ENCODE results near the gene RPTOR.

RPTOR gene

GRCh38 chr17:80772906-80773242 is 228.2 kb downstream of the RPTOR start:
- no peak overlapping the region for H3K9ac ChIP-seq

GRCh38 chr17:80773243-80773991 is 228.8 kb downstream of the RPTOR start:
- H3K27ac ChIP-seq: no peak overlapping the region
- H3K36me3 ChIP-seq: peaks cover 7 to 60% (median 34%) of the 10 kb centered on the region in 11 experiments; a peak in 21 of 22 replicates
- H3K27me3 ChIP-seq: no peaks in the 10 kb centered on the region
- H3K9me3 ChIP-seq (replicated peaks in 1 of 11): no peaks in the 10 kb centered on the region
- H3K9ac ChIP-seq: no peak overlapping the region
- H3K4me2 ChIP-seq: peak overlapping the region; percentile 19 to 90 (median 80); a peak in 19 of 22 replicates
- H4K20me1 ChIP-seq: peaks cover 12 to 93% (median 59%) of the 10 kb centered on the region in 11 experiments; a peak in 21 of 22 replicates
- H3K4me1 ChIP-seq: peaks cover 16 to 31% (median 28%) of the 10 kb centered on the region in 10 experiments
- H3K4me3 ChIP-seq: no peak overlapping the region
- no peak for TF ChIP-seq Cebpa-rat (IDR thresholded peaks at IDR 0.05)

More at GRCh38 chr17:80772906-80773242, 228.2 kb downstream of the RPTOR start:
- Histone ChIP-seq H4K20me1 (peaks cover 12 to 94% (median 61%) of the 10 kb centered on the region in 11 experiments; a peak in 21 of 22 replicates), H3K36me3 (peaks cover 5 to 59% (median 28%) of the 10 kb centered on the region in 11 experiments; a peak in 18 of 22 replicates), H3K4me1 (peaks cover 16 to 31% (median 28%) of the 10 kb centered on the region in 10 experiments), H3K27me3 (no peaks in the 10 kb centered on the region), H3K9me3 (replicated peaks in 1 of 11) (no peaks in the 10 kb centered on the region), H3K4me3 (no peak overlapping the region), H3K27ac (no peak overlapping the region), H3K4me2 (peak overlapping the region in 6 of 11 experiments; percentile 78 to 90 (median 84); a peak in 8 of 22 replicates)
- TF ChIP-seq Cebpa-rat (IDR thresholded peaks at IDR 0.05): no peak

- peaks cover 16 to 31% (median 28%) of the 10 kb centered on the region in 10 experiments for H3K4me1 ChIP-seq
- 0 out of 22 replicates have a peak overlapping the region, but pooled peaks of 2 of the 11 experiments have one; percentile 0 to 3 for H3K9ac ChIP-seq
- TF ChIP-seq Cebpa-rat (IDR thresholded peaks at IDR 0.05): peak in 2 of 11 experiments; percentile 13 to 21; a peak in 1 of 22 replicates
- H3K4me2 ChIP-seq: peak overlapping the region; percentile 19 to 90 (median 80)
- H3K9me3 ChIP-seq (replicated peaks in 1 of 11): no peaks in the 10 kb centered on the region
- H4K20me1 ChIP-seq: peaks cover 12 to 93% (median 64%) of the 10 kb centered on the region in 11 experiments; a peak in 21 of 22 replicates
- H3K36me3 ChIP-seq: peaks cover 14 to 60% (median 37%) of the 10 kb centered on the region in 11 experiments; a peak in 21 of 22 replicates
- no peaks in the 10 kb centered on the region for H3K27me3 ChIP-seq
- no peak overlapping the region for H3K4me3 ChIP-seq
- H3K27ac ChIP-seq: no peak overlapping the region
Observed at GRCh38 chr17:80774146-80774545, 229.5 kb downstream of the RPTOR start.

GRCh38 chr17:80774643-80775281 is 230.1 kb downstream of the RPTOR start:
- H3K4me1 ChIP-seq: peaks cover 20 to 34% (median 31%) of the 10 kb centered on the region in 10 experiments

GRCh38 chr17:80775863-80776262 is 231.2 kb downstream of the RPTOR start:
- Histone ChIP-seq H3K27ac (no peak overlapping the region), H3K9ac (no peak overlapping the region), H3K27me3 (no peaks in the 10 kb centered on the region), H3K4me3 (no peak overlapping the region), H3K9me3 (replicated peaks in 1 of 11) (no peaks in the 10 kb centered on the region), H3K4me2 (no peak overlapping the region), H4K20me1 (peaks cover 12 to 93% (median 70%) of the 10 kb centered on the region in 11 experiments; a peak in 21 of 22 replicates), H3K36me3 (peaks cover 12 to 51% (median 27%) of the 10 kb centered on the region in 11 experiments; a peak in 21 of 22 replicates), H3K4me1 (peaks cover 31 to 45% (median 41%) of the 10 kb centered on the region in 10 experiments)
- no peak for TF ChIP-seq Cebpa-rat (IDR thresholded peaks at IDR 0.05)

More at GRCh38 chr17:80774643-80775281, 230.1 kb downstream of the RPTOR start:
- Histone ChIP-seq H3K9me3 (replicated peaks in 1 of 11) (no peaks in the 10 kb centered on the region), H3K4me2 (peak overlapping the region; percentile 19 to 90 (median 80)), H4K20me1 (peaks cover 12 to 93% (median 67%) of the 10 kb centered on the region in 11 experiments; a peak in 21 of 22 replicates), H3K4me3 (no peak overlapping the region; a peak in 1 of 20 replicates), H3K27ac (no peak overlapping the region), H3K9ac (peak overlapping the region in 2 of 11 experiments; percentile 0 to 3; a peak in 1 of 22 replicates), H3K27me3 (no peaks in the 10 kb centered on the region), H3K36me3 (peaks cover 17 to 60% (median 37%) of the 10 kb centered on the region in 11 experiments; a peak in 21 of 22 replicates)
- TF ChIP-seq Cebpa-rat (IDR thresholded peaks at IDR 0.05): no peak

- no peak for TF ChIP-seq Cebpa-rat (IDR thresholded peaks at IDR 0.05)
- Histone ChIP-seq H3K9me3 (replicated peaks in 1 of 11) (no peaks in the 10 kb centered on the region), H3K4me3 (no peak overlapping the region), H3K4me1 (peaks cover 38 to 59% (median 52%) of the 10 kb centered on the region in 10 experiments), H3K27me3 (no peaks in the 10 kb centered on the region), H3K9ac (no peak overlapping the region), H3K4me2 (no peak overlapping the region), H3K36me3 (peaks cover 11 to 45% (median 22%) of the 10 kb centered on the region in 11 experiments; a peak in 20 of 22 replicates), H3K27ac (no peak overlapping the region), H4K20me1 (peaks cover 12 to 94% (median 74%) of the 10 kb centered on the region in 11 experiments; a peak in 21 of 22 replicates)
Observed at GRCh38 chr17:80777274-80777673, 232.6 kb downstream of the RPTOR start.

- peaks cover 11 to 40% (median 22%) of the 10 kb centered on the region in 11 experiments; a peak in 20 of 22 replicates for H3K36me3 ChIP-seq
- H3K4me2 ChIP-seq: no peak overlapping the region
- H3K27ac ChIP-seq: no peak overlapping the region
- H3K4me3 ChIP-seq: no peak overlapping the region
- H4K20me1 ChIP-seq: peaks cover 5 to 96% (median 75%) of the 10 kb centered on the region in 11 experiments; a peak in 21 of 22 replicates
- no peaks in the 10 kb centered on the region for H3K9me3 ChIP-seq (replicated peaks in 1 of 11)
- H3K9ac ChIP-seq: no peak overlapping the region
- TF ChIP-seq Cebpa-rat (IDR thresholded peaks at IDR 0.05): no peak
- peaks cover 37 to 56% (median 50%) of the 10 kb centered on the region in 10 experiments for H3K4me1 ChIP-seq
- no peaks in the 10 kb centered on the region for H3K27me3 ChIP-seq
Observed at GRCh38 chr17:80778716-80779115, 234.1 kb downstream of the RPTOR start.

GRCh38 chr17:80779336-80779735 is 234.7 kb downstream of the RPTOR start:
- Histone ChIP-seq H3K4me1 (peaks cover 31 to 49% (median 44%) of the 10 kb centered on the region in 10 experiments), H3K27ac (no peak overlapping the region), H4K20me1 (peaks cover 0 to 94% (median 74%) of the 10 kb centered on the region in 11 experiments; a peak in 21 of 22 replicates), H3K36me3 (peaks cover 11 to 39% (median 22%) of the 10 kb centered on the region in 11 experiments; a peak in 20 of 22 replicates), H3K4me3 (no peak overlapping the region), H3K27me3 (no peaks in the 10 kb centered on the region), H3K4me2 (peak overlapping the region in 5 of 11 experiments; percentile 55 to 66 (median 65); a peak in 7 of 22 replicates), H3K9me3 (replicated peaks in 1 of 11) (no peaks in the 10 kb centered on the region), H3K9ac (no peak overlapping the region)
- no peak for TF ChIP-seq Cebpa-rat (IDR thresholded peaks at IDR 0.05)

Measured in BLaER1 treated with 17β-estradiol and CSF1 and Interleukin-3, amounts not matched to agents 10 nM and 100 nM (cell line).